ENCODE results near the gene RGL1.

The RGL1 gene

DNA sequence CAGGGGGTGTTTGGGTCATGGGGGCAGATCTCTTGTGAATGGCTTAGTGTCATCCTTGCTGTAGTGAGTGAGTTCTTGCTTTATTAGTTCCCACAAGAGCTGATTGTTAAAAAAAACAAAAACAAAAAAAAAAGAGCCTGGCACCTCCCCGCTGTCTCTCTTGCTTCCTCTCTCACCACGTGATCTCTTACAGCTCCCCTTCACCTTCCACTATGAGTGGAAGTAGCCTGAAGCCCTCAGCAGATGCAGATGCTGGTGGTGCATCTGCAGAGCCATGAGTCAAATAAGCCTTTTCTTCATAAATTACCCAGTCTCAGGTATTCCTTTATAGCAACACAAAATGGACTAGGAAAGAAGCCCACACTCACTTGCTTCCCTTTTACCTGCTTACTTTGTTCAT, 17.2 kb upstream of the RGL1 start:
- DNase-seq: no peak

DNA sequence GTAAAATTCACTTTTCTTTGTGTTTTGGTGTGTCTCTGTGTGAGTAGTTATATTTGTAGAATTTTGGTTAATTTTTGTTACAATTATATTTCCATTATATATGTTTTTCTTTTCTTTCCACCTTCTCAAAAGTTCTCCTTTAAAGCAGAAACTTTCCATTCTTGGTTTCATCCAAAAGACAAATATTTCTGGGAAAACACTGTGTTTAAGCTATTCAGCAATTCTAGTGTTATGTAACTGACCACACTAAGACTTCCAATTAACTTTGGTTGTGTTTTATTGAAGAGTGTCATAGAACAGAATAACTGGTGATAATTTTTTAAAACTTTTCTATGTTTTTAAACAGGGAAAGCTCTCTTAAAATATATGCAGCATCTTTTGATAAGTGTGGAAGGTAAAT, 13.6 kb upstream of the RGL1 start:
- DNase-seq: no peak

DNA sequence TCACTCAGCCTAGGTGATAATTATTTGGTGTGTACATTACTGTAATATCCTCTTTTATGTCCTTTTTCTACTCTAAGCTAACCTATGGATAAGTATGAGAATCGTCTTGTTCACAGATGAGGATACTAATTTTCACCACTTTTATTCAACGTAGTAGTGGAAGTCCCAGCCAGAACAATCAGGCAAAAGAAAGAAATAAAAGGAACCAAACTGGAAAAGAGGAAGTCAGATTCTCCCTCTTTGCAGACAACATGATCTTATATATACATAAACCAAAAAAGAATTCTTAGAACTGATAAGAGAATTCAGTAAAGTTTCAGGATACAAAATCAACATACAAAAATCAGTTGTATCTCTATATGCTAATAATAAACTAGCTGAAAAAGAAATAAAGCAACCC, 12.6 kb upstream of the RGL1 start:
- no peak for DNase-seq

DNA sequence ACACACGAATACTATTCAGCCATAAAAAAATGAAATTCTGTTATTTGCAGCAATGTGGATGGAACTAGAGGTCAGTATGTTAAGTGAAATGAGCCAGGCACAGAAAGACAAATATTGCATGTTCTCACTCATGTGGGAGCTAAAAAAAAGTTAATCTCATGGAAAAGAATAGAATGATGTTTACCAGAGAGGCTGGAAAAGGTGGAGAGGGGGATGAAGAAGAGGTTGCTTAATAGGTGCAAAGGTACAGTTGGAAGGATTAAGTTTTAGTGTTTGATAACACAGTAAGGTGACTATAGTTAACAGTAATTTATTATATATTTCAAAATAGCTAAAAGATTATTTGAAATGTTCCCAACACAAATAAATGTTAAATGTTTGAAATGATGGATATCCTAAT, 10.8 kb upstream of the RGL1 start:
- no peak for DNase-seq

DNA sequence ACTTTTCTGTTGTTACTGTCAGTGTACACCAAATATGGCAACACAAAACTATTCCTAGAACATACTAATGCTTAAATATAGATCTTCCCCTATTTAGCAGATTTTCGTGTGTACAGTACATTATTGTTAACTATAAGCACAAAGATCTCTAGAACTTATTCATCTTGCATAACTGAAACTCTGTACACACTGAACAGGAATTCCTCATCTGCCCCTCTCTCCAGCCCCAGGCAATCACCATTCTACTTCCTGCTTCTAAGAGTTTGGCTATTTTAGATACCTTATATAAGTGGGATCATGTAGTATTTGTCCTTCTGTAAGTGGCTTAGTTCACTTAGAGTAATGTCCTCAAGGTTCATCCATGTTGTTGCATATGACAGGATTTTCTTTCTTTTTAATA, 4.5 kb upstream of the RGL1 start:
- no peak for DNase-seq

DNA sequence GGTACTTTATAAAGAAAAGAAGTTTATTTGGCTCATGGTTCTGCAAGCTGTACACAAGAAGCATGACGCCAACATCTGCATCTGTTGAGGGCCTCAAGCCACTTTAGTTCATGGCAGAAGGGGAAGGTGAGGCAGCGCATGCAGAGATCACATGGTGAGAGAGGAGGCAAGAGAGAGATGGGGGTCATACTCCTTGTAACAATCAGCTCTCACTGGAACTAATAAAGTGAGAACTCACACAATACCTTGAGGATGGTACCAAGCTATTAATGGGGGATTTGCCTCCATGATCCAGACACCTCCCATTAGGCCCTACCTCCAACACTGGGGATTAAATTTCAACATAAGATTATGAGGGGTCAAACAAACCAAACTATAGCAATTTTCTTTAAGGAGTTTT, 3.3 kb upstream of the RGL1 start:
- DNase-seq: no peak

DNA sequence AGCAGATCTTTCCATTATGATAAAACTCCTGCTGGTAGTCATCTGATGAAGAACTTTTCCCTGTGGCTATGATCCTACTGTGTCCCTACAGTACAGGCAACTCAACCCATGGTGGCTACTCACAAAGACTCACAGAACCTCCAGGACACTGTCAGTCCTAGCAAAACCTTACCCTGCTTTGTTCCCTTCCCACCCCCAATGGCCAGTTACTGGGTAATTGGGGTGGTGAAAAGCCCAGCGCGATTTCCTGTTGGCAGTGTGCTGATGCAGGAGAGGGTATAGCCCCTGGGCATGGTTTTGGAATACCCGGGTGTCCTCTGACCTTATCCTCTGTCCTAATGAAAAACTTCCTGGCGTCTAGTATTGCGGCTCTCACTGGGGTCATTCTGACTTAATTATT, 533 bp upstream of the RGL1 start:
- DNase-seq: no peak

DNA sequence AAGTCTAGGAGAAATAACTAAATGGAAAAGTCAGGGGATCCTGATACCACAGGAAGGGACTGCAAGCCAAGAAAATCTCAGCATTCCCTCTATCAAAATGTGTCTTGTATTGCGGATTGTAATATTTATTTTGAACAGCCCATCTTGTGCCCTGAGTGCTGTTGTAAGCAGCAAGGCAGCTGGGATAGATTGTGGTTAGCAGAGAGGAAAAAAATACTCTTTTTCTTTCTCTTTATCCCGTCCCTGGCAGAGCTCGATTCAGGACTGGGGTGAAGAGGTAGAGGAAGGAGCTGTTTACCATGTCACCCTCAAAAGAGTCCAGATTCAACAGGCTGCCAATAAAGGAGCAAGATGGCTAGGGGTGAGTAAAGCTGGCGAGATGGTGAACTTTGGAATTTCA, 1.2 kb downstream of the RGL1 start:
- no peak for DNase-seq

DNA sequence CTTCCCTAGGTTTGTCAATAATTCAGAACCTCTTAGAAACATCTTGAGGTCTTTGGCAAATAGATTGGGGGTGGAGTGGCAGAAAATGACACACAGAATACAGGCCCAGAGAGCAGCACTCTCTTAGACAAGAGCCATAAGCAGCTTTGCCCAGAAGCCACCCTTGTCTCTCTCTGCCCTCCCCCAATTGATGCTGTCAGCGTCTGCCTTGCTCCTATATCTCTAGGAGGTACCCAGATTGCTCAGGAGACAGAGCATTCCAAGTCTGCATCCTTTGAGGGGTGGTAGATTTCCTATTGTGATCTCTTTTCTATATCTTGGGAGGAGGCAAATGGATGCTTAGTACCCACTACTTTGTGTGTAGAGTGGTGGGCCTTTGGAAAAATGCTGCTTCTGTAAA, 1.8 kb downstream of the RGL1 start:
- DNase-seq: no peak

DNA sequence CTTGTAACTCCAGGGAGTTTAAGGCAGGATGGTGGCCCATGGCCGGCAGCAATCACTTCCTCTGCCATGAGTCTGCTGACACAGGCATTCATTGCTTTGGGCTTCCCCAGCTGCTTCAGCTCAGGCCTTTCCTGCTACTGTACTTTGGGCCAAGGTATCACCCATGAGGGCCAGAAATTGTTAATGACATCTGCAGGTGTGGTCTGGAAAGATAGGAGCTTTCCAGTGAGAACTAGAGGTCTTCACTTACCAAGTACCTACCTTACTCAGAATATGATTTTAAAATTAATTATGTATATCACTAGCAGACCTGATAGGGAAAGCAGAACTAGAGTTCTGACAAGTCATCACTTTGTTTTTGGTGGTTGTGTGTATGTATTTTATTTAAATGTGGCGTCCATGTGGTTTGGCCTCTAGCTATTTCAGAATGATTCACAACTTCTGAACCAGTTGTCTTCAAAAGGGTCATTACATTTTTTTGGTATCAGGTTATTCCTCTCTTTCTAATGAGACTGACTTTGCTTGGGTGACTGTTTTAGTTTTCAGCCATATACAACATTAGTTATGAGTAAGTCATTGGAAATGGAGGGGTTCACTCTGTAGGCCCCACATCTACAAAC, 2.7 kb downstream of the RGL1 start:
- DNase-seq: no peak

DNA sequence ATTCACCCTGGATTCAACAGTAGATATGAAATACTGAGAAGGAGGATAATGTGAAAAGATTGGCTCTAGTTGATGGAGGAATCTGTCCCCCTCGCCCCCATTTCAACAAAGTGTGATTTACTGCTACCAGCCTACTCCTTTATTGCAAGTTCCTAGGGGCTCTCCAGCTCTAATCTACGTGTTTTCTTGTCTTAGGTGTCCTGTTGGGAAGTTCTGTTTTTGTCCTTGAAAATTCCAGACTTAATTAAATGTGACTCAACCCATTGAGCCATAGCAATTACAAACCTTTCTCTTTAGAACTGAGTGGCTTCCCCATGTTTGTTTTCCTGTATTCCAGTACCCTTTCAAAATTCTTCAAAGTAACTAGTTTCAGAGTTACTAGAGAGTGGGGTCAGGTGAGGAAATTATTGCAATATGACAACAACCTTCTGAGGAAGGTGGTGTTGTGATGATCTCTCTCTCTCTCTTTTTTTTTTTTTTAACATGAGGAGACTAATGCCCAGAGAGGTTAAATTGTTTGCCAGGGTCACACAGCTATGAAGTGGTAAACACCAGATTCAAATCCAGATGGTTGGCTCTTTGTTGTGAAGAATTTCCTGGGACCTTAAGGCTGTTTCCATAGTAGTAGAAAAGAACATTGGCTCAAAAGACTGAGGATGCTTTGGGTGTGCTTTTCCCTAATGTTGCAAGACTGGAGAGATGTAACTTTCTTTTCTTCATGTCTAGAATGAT, 3.5 kb downstream of the RGL1 start:
- no peak for DNase-seq

DNA sequence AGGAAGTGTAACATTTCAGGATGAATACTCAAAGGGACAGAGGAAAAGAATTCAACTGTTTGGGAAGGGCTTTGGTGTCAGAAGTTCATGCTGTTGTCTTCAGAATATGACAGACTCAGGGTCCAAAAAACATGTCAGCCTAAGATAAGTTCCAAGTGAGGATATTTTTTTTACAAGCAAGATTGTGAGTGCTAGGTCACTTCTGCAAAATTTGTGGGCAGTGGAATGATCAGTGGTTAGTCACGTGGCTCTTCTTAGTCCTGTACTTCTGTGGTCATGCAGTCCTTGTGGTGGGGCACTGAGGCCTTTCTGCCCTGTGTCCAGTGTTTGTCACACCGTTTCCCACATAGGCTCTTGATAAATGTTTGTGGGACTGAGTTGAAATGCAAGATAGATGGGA, 5.2 kb downstream of the RGL1 start:
- DNase-seq: no peak

DNA sequence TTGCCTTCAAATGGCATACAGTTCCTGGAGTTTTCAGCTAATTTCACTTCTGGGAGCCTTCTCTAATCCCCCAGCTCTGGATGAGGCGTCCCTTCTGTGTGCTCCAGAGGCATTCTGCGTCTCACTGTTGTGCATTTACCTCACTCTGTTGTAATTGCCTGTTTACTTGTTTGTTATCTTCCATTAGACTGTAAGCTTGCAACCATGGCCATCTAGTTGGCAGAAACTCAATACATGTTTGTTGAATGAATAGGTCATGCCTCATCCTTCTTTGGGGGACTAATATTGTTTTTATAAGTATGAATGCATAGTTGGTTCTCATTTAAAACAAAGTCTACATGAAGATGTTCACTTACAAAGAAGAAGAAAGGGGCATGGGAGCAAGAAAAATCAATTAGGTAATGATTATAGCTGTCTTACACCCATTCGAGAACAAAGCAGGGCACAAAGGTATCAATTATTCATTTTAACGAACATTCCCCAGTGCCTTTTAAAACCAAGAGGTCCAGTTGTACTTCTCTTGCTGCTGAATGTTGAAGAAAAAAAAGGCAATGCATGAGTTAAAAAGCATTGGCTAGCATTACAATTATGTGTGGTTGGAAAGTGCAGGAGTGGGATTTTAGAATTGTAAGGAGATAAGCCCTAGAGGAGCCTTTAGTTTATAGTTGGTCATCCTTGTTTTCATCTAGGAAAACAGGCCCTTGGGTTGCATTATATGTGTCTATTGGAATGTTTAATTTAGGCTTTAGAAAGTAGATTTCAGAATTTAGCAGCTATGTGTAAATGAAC, 6.0 kb downstream of the RGL1 start:
- DNase-seq: no peak

DNA sequence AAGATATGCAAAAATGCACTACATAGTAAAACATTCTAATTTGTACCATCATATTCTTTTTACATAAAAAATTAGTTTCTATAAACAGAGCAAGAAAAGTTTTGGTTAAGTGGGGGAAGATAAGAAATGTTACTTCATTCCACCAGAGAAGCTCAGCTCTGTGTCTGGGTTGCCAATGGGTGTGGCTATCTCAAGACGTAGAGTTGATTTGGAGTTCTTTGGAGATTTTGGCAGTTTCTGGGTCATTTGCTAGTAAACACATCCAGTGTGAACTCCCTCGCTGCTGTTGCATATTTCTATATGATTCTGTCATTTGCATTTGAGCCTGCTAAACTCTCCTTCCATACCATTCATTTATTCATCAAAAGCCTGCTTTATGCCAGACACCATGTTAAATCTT, 7.2 kb downstream of the RGL1 start:
- DNase-seq: no peak

DNA sequence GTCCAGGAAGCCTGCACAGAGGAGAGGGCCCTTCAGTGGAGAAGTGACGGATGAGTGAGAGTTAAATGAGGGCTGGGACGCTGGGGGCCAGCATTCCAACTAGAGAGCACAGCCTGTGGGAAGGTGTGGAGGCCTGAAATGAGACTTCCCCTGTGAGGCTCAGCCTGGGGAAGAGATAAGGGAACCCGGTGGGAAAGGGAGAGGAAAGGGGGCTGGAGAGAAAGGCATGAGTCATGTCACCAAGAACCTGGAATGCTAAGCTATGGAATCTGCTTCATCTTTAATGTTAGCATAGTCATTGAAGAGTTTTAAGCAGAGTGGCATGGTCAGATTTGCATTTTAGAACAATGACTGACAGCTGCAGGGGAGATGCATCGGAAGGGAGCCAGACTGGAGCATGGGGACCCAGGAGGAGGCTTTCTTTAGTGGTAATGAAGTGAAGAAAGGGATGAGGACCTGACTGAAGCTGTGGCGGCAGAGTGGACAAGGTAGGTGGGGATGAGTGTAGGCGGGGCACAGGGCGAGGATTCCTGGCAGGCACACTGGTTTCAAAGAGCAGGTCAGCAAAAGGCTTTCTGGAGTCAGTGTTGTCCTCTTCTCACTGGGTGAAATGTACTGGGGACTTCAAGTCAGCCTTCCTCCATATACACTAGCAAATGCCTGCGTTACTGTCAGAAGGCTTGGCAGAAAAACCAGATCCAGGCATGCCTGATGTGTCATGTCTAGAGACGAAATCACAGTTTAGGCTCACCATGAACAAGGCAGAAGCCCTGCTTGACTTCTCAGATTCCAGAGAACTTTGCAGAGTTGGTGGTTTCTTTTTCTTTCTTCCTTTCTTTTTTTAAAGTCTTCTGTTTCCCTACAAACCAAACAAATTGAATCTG, 8.0 kb downstream of the RGL1 start:
- no peak for DNase-seq

DNA sequence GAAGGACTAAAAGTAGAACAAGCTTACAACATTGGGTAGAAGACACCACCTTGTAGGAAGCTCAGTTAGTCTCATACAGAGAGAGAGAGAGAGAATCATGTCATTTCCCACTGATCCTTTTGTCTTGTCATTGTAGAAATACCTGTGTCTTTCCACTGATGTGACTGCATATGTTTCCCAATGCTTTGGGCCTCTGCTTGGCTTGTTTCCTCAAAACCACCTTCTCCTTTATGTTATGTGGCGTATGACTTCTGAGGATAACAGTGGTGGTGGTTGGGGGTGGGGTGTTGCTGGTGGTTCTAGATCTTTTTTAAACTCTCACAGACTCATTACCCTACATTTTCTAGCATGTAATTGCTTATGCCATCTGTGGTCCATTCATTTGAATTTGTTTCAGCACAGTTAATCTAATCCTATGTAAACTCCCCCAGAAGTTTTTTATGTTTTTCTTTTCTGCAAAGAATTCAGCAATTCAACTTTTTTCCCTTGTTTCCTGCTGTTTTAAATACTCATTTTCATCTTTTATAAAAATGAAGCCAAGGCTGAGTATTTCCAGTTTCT, 9.3 kb downstream of the RGL1 start:
- DNase-seq: no peak

DNA sequence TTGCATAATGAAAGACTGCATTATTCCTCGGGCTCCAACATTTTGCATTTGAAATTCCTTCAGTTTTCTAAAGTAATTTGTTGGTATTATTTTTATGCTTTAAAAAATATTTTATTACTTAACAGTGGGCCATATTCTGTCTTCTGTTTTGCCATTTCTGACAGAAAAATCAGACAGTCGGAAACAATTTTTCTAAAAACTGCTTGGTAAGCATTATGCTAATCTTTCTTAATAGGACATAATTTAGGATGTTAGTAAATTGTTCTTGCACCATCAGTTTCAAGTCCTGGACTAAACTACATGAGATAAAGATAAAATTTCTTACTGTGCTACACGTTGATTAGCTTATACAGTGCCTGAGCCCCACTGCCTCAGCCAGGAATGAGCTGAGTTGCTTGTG, 11.2 kb downstream of the RGL1 start:
- DNase-seq: no peak

DNA sequence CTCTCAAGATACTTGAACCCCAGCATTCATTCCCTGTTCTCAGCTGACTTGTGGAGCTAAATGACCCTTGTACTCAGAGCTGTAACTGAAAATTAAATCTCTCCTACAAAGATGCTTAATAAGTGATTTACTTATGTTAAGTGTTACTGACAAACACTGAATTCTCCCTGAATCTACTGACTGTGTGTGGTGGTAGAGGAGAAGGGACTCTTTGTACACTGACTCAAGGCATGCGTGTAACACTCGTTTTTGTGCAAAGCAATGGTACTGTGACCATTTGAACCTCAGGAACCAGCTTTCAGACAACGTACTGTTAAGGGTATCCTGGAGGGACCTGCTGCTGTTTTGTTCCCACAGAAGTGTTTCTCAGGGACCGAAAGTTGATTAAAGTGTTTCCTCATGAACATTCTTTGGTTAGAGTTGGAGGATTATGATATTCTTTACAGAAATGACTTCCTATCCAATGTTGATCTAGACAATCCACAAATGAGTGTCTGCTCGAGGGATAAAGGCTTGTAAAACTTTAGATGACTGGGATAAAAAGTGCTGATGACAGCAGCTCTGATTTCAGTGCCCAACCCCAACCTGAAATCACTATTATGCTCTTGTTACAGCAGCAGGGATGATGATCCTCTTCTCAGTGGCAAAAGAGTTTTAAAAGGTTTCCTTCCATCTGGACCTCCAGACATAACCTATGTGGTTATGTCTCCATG, 12.8 kb downstream of the RGL1 start:
- DNase-seq: no peak

DNA sequence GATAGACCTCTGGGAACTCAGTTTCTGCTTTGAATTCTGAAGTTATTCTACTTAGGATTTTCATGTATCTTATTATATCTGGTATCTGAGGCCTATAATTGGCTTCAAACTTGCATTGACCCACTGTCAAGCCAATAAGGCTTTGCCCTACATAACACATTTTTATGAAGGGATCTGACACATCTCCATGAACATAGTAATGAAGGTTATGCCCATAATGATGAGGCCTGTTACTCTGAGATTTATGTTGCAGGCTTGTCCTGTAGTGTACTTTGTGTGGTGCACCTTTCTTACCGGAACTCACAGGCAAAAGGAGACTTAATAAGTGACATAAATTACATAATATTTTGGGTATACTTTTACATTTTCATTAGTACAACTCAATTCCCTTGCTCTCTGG, 14.1 kb downstream of the RGL1 start:
- DNase-seq: no peak

DNA sequence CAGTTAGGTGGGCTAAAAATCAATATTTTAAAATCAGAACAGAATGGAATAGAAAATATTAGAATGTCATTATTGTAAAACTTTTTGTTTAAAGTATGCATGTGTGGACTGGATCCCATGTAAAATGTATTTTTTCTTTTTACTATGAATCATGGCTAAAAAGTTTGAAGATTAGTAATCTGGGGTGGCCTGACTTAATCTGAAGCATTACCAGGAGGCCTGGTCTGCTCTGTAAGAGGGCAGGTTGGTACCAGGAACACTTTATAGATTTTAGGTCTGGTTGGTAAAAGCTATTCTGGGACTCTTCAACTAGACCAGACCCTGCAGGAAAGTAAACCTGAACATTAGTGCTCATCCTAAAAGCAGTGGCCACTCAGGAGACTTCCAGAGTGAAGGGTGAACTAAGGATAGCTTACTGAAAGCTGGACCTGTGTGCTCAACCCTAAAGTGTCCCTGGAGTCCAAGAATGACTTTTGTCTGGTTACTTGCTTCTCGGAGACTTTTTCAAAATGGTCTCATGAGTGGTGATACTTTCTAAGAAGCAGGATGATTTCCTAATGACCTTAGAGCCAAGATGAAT, 16.5 kb downstream of the RGL1 start:
- no peak for DNase-seq

DNA sequence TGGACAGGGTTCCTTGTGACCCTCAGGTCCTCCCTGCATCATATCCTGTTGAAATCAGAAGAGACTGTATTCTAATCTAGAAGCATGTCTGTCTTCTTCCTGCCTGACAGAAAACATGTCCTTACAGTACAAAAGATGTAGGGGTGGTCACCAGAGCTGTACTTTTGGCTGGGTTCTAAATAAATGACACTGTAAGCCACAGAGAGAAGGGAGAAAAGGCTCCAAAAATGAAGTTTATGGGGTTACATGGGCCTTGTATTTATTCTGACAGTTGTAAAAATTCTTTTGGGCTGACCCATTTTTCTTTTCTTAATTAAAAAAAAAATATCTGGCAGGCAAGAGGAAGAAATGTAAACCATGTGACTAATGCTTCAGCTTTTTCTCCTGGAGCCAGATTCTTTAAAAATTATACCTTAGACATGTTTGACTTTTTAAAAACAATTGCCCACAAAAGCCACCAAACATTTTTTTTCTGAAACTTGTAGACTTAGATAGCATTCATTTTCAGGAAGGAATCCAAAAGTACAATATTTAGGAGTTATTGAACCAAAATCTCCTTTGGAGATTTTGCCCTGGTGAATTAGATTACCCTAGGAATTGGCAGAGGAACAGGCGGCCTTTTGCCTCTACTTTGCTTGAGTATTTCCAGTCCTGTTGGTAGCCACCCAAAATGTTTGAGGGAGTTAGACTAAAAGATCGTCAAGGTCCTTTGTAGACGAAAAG, 17.1 kb downstream of the RGL1 start:
- DNase-seq: no peak

Measured in activated CD4-positive, alpha-beta T cell treated with anti-CD3 and anti-CD28 coated beads, Interleukin-2, amount 50 U/mL, for 48 hours (primary cell).